Measurements from ENCODE around the gene SLC35B2.

DNA sequence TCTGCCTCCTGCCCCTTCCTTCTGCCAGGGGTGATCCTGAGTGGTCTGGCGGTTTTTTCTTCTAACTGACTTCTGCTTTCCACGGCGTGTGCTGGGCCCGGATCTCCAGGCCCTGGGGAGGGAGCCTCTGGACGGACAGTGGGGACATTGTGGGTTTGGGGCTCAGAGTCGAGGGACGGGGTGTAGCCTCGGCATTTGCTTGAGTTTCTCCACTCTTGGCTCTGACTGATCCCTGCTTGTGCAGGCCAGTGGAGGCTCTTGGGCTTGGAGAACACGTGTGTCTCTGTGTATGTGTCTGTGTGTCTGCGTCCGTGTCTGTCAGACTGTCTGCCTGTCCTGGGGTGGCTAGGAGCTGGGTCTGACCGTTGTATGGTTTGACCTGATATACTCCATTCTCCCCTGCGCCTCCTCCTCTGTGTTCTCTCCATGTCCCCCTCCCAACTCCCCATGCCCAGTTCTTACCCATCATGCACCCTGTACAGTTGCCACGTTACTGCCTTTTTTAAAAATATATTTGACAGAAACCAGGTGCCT lies 23.7 kb downstream of the SLC35B2 start:
- TF ChIP-seq CC2D1A (IDR thresholded peaks at IDR 0.05) (no peak), HOMEZ (CRISPR knock-in tag; IDR thresholded peaks at IDR 0.05) (no peak), LEF1 (IDR thresholded peaks at IDR 0.05) (no peak), ZC3H11A (IDR thresholded peaks at IDR 0.05; ENCODE audit: low read depth, low read length) (no peak), PHB2 (IDR thresholded peaks at IDR 0.05; ENCODE audit: low read depth) (no peak), REST (IDR thresholded peaks at IDR 0.05; ENCODE audit: borderline replicate concordance) (no peak), REST (CRISPR knock-in tag; IDR thresholded peaks at IDR 0.05; ENCODE audit: low read depth) (no peak), CHD4 (IDR thresholded peaks at IDR 0.05; ENCODE audit: insufficient read depth, insufficient replicate concordance, low read depth, low read length, poor library complexity, severe bottlenecking) (no peak), ZKSCAN8 (CRISPR knock-in tag; IDR thresholded peaks at IDR 0.05) (no peak), TAF15 (IDR thresholded peaks at IDR 0.05; ENCODE audit: low read depth, low read length) (no peak), DDX20 (tag; IDR thresholded peaks at IDR 0.05; ENCODE audit: low read depth) (no peak)

Measured in K562 (cell line).